Posterior cingulate gyrus (tissue), 11 donors: ENCODE measurements around the gene PRELID2.
"Not testable (repeated sequence)": the region's sequence is repeated elsewhere in the genome, so short reads cannot be mapped to it uniquely, and the experiment has no call there.

Source experiments
- DNase-seq, 10 donors: peaks; one replicate each; pipeline versions ENCODE4 v3.0.0 to v3.0.0-alpha.2; 2020 to 2021; ENCODE audit warnings: mixed read lengths in 3 of 10
- intact Hi-C: fragments of 100-400 bp; cut with DNase I; formaldehyde crosslinking; loops from one replicate; pipeline ENCODE4 v1.15.1; 2023

The PRELID2 gene

DNA sequence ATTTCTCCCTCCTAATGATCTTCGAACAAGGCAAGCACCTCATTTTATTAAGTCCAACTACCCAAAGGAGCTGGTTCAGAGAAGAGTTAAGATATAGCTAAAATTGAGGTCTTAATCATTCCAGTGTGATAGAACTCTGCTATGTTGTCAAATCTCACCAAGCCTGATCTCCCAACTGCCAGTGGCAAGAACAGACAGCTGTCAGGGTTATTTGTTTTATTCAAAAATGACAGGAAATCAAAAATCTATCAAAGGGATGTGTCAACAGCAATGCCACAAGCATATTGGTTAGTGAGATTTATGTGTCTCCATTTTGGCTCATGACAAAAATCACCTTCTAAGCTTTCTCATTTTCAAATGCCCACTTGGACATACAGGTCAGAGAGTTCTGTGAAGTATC lies 74.5 kb downstream of the PRELID2 start:
- intact Hi-C loops: no loop called here
- no peak for DNase-seq

DNA sequence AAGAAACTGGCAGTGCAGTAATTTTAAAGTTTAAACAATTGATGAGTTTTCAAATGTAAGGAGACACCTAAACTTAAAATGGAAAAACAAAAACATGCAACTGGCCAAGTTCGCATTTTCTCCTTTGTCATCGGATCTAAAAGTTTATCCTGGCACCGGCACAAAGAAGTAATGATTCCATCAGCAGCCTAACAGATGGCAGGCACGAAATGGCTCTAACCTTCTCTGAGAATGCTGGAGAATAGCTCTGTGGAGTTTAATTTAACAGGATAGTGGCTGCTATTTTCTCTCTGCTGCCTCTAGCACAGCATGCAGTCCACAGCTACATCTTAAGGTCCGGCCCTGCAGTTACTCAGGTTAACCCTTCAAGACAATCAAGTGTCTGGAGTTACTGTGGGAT lies 82.2 kb downstream of the PRELID2 start:
- DNase-seq: peak in 1 of 10 donors; percentile 4
- intact Hi-C loops: no loop called here

DNA sequence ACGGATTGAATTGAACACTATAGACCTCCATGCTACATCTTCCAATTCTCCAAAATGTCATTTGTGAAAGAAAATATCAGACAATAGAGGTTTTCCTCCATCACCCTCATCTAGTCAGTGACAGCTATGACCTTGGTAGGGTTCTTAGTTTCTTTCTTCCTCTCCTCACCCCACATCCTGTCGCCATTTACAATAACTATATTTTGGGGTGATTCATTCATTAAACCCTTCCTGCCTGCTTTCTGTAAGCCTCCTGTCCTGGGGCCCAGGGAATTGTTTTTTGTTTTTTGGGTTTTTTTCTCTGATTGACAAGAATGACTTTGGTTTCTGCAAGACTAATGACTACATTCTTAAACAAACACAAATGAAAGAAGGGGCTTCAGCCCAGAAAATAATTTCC lies 82.6 kb downstream of the PRELID2 start:
- DNase-seq: no peak
- intact Hi-C loops: no loop called here

DNA sequence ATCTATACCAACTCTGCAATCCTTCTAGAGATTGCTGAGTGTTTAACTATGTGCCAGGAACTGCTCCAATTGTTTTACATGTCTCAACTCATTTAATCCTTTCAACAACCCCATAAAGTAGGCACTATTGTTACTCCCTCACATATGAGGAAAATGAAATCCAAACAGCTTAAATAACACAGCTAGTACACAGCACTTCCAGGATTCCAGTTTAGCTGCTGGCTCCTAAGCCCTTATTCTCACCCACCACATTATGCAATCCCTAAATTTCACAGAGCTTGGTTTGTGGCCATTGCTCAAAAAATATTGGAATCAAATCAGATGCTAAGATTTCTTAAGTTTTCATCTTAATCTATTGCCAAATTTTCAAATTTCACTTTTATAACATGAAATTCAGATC lies 84.9 kb downstream of the PRELID2 start:
- no peak for DNase-seq
- intact Hi-C loops: no loop called here

DNA sequence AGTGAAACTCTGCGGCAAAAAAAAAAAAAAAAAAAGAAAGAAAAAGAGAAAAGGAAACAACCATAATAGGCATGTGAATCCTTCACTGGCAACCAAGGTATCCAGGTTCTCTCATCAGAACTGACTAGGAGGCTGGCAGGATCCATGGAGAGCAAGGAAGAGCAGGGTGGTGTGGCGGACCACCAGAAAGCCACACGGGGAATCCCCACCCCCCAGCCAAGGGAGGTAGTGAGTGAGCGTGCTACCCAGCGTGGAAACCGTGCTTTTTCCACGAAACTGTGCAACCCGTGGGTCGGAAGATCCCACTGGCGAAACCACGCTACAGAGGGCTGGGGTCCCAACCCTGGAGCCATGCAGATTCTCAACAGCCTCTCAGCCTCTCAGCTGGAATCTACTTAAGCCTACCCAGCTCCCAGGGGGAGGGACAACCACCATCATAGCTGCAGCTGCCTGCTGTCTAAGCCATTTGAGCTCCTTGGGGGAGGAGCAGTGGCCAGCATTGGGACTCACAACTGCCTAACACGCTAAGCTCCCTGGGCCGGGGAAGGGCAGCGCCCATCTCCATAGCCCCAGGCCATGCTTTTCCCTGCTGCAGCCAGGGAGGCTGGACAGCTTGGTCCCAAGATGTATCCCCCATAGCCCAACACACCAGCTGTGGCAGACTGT lies 91.6 kb downstream of the PRELID2 start:
- intact Hi-C loops: no loop called here
- DNase-seq: no peak

DNA sequence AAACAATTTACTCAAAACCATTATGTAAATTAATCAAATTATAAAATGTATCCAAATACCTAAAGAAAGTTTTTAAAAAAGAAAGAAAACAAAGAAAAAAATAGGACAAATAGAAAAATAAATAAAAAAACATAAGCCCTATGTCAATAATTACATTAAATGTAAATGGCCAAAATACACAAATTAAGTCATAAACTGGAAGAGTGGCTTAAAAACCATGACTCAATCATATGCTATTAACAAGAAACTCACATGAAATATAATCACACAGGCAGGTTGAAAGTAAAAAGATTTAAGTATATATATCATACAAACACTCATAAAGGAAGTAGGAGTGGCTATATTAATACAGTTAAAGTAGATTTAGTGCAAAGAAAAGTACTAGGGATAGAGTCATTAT lies 95.3 kb downstream of the PRELID2 start:
- DNase-seq: no peak
- intact Hi-C loops: no loop called here

DNA sequence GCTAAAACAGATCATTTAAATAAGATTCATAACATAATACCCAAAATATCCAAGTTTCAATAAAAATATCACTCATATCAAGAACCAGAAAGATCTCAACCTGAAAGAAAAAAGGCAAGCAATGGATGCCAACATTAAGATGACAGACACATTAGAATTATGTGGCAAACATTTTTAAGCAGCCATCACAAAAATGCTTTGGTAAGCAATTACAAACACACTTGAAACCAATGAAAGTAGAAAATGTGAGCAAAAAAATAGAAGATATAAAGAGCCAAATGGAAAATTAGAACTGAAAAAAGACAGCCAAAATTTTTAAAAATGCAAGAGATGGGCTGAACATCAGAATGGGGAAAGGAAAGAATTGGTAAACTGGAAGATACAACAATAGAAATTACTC lies 96.9 kb downstream of the PRELID2 start:
- no peak for DNase-seq
- intact Hi-C loops: no loop called here

DNA sequence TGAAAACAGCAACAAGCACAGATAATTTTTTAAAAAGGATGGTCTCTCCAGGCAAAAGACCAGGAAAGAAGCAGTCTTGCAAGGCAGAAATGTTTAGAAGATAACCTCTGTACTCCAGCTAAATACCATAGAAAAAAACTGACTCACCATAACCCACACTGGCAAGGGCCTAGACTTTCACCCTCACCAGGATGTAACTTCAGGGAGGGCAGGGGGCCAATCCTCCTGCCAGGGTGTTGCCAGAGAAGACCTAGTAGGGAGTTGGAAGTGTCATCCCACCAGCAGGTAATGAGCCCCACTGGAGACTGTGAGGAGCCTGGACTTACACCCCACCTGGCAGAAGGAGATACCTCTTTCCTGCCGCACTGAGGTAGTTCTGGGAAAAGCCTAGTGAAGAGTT lies 97.6 kb downstream of the PRELID2 start:
- DNase-seq: no peak
- intact Hi-C loops: no loop called here

DNA sequence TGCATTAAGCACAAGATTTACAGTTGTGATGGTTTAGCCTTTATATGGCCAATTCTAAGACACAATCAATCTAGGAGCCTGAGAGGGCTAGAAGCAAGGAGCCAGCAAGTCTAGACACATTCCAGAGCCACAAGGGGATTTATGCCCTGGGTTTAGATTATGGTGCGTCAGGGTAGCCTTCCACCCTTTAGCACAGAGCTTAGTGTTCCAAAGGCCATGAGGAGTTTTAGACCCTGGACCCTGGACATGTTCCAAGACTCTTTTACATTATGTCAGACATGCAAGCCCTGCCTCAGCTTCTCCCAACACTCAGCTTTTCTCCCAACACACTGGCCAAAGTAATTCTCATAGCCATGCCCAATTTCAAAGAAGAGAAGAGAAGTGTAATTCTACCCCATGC lies 105.2 kb downstream of the PRELID2 start:
- intact Hi-C loops: not testable (repeated sequence)

DNA sequence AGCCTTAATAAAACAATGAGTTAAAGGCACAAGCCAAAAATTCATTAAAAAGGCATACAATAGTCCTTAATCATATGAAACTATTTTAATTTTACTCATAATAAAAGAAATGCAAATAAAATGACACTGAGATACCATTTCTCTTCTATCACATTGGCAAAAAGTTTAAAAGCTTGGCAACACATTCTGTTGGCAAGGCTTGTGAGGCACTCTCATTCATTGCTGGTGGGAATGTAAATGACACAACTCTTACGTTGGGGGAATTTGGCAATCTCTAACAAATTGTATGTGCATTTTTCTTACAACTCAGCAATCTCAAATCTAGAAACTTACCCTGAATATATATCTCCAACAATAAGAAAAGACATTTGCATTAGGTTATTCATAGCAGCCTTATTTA lies 111.6 kb downstream of the PRELID2 start:
- no peak for DNase-seq
- intact Hi-C loops: no loop called here

More for the DNA sequence above, 105.2 kb downstream of the PRELID2 start:
- not testable (repeated sequence) for DNase-seq

DNA sequence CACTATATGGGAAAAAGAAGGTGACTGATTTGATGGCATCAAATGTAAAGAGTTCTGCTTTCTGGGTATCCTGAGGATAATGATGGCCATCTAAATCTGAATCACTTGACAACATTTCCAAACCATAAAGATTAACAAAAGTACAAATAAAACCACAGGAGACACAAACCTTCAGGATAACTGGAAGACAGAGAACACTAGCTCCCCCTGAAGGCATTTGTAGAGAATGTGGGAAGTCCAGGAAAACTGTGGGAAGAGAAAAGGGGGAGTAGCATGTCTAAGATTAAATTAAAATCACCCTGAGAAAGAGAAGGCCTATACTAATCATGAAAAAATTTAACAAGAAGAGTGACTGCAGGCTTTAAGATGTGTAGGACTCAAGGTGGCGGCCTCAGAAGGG lies 116.2 kb downstream of the PRELID2 start:
- intact Hi-C loops: no loop called here
- DNase-seq: no peak

DNA sequence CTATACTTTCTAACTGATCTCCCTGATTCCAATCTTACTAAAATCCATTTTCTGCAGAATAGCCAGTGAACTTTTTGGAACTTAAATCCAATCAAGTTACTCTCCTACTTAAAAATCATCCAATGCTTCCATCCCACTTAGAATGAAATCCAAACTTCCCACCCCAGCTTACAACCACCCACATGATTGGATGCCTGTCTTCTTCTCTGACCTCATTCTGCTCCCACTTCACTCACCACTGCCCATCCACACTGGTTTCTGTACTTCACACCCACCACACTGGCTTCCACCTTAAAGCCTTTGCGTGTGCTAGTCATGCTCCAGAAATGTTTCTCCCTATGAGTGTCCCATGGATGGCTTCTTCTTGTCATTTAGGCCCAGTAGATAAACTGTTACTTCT lies 119.7 kb downstream of the PRELID2 start:
- intact Hi-C loops: no loop called here
- DNase-seq: no peak

DNA sequence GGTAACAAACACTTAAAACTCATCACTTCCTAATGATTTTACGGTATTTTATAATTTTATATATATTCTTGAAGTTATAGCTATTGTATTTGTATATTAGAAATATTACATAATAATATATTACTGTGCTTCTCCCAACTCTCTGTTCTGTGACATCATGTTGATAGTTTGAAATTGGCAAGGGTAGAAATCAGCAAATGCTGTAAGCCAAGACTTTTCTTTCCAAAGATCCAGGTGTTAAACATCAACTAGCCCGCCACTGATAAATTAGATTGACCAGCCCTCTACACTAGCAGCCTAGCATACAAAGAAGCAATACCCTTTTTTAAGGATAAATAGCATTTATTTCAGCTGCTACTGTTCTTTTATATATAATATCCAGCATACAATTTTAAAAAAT lies 122.9 kb downstream of the PRELID2 start:
- DNase-seq: no peak
- intact Hi-C loops: no loop called here

DNA sequence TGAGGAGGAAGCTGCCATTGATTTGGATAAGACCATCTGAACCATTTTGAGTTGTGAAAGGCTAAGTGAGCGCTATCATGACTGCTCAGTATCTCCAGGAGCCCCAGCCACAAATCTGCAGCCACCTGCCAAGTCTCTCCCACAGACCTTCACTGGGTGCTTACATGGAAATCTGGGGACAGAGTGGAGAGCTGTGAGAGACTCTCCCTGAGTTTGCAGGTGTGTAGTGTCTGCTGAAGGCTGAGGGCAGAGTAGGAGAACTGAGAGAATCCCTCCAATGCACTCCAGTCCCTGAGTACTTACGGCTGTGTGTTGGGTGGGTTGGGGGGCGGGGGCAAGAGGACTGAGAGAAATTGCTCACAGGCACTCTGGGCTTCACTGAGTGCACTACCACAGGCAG lies 123.7 kb downstream of the PRELID2 start:
- intact Hi-C loops: no loop called here
- DNase-seq: no peak
